Stimulated activated naive CD8-positive, alpha-beta T cell treated with anti-CD3 and anti-CD28 coated beads, Interleukin-15, Interleukin-2, amounts not matched to agents 100 ng/mL and 50 ng/mL, for 24 hours (primary cell): Measurements from ENCODE around the gene TMCC3.
A peak's percentile ranks its signal among the peaks of the same experiment; 100 is the strongest.

Source experiments
- H3K27ac Mint-ChIP-seq: one replicate; pipeline ENCODE4 v1.8.0; 2021; ENCODE audit warnings: mild to moderate bottlenecking, mixed read lengths
- H3K27me3 Mint-ChIP-seq: one replicate; pipeline ENCODE4 v1.8.0; 2021; ENCODE audit warnings: mixed read lengths
- H3K36me3 Mint-ChIP-seq: one replicate; pipeline ENCODE4 v1.8.0; 2021; ENCODE audit warnings: low read depth, mixed read lengths
- H3K4me1 Mint-ChIP-seq: one replicate; pipeline ENCODE4 v1.8.0; 2021; ENCODE audit warnings: low read depth, mixed read lengths
- H3K4me3 Mint-ChIP-seq: one replicate; pipeline ENCODE4 v1.8.0; 2021; ENCODE audit warnings: mild to moderate bottlenecking, mixed read lengths
- H3K9me3 Mint-ChIP-seq: one replicate; pipeline ENCODE4 v1.8.0; 2021; ENCODE audit warnings: mixed read lengths

Gene TMCC3

DNA sequence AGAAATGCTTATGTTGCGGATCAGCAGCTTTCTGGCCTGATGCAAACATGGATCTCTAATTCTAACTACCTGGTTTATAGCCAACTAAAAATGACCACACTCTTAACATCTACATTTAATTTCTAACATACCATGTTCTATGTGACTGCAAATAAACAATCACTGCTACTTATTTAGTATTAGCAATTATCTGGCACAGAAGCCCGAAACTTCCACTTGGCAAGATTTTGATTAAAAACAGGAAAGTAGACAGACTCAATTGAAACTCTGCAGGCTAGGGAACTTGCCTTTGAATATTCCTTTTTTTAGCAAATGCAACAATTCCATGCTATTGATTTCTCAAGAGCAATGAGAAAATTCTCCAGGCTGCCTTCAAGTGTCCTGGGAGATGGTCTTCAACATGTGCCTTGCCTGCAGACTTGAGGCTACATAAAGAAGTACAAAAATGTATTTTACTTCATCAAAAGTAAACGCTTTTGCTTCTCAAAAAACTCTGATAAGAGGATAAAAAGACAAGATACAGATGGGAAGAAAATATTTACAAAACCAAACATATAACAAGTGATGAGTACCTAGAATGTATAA, 9.1 kb upstream of the TMCC3 start:
- Mint-ChIP-seq H3K27ac (no peak overlapping the region), H3K4me1 (no peaks in the 10 kb centered on the region), H3K9me3 (no peaks in the 10 kb centered on the region), H3K36me3 (no peaks in the 10 kb centered on the region), H3K4me3 (no peak overlapping the region), H3K27me3 (peaks cover 4% of the 10 kb centered on the region)

DNA sequence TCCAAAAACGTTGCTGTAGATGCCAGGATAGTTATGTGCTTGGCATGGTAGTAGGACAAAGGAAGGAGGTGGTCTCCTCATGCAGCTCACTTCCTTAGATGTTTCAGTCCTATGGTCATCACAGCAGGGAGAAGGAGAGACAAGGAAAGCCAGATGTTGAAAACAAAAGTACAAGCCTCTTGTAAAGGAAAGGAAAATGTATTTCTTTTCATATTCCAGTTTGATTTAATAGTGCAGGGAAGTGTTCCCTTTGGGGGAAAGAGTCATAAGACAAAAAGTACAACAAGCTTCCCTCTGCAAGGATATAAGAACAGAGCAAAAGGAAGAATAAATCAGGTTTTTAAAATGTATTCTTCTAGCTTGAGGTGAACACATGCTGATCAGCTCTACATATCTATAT, 8.6 kb upstream of the TMCC3 start:
- H3K4me3 Mint-ChIP-seq = no peak overlapping the region
- H3K36me3 Mint-ChIP-seq = no peaks in the 10 kb centered on the region
- H3K27ac Mint-ChIP-seq = no peak overlapping the region
- no peaks in the 10 kb centered on the region for H3K4me1 Mint-ChIP-seq
- H3K27me3 Mint-ChIP-seq = peaks cover 4% of the 10 kb centered on the region
- no peaks in the 10 kb centered on the region for H3K9me3 Mint-ChIP-seq

DNA sequence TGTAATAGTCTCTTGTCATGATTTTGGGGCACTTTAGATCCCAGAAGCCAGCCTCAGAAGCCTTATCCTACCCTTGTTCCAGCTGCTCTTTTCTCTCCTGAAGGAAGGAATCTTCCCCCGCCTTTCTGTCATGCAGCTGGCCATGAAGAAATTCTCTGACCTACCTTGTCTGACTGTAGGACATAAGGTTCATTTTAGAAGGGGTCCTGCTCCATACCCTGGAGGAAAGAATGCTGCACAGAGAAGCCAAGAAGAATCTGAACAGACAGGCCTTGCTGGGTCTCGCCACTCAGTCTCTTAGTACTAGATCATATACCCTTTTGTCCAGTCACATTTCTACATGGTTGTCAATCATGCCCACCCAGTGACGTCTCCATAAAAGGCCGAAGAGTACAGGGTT, 6.2 kb upstream of the TMCC3 start:
- H3K27me3 Mint-ChIP-seq = peaks cover 14% of the 10 kb centered on the region
- H3K27ac Mint-ChIP-seq = no peak overlapping the region
- H3K9me3 Mint-ChIP-seq = no peaks in the 10 kb centered on the region
- no peak overlapping the region for H3K4me3 Mint-ChIP-seq
- H3K36me3 Mint-ChIP-seq = no peaks in the 10 kb centered on the region
- no peaks in the 10 kb centered on the region for H3K4me1 Mint-ChIP-seq

DNA sequence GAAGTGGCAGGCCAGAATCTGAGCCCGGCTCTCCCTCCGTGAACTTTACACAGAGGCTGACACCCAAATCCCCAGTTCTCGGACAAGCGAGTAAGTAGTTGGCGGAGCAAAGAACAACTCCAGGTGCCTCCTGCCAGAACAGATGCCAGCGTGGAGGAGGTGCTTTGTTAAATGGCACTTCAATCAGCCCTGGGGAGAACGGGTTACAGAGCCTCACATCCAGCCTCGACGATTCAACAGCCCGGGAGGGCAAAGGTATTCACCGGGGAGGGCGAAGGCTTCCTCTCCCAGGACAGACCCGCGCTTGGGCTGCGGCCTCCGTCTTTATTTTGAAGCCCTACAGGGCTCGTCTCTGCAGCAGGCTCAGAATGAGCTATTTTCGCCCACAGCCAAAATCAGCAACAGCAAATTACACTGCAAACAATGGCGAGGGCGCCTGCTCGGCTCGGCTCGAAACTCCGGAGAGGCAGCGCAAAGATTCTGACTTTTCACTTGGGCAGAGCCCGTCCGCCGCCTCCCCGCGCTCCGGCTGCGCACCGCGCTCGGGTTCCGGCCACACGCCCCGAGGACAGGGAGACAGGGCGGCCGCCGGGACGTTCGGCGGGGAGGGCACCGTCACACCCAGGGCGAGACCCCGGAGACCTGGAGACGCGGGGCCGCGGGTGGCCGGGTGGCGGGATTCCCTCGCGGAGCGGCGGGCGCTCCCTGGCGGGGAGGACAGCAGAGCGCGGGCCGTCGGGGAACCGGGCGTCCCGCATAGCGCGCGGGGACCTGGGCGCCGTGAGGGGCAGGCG, 811 bp downstream of the TMCC3 start:
- H3K4me3 Mint-ChIP-seq = peak overlapping the region; percentile 61
- H3K36me3 Mint-ChIP-seq = no peaks in the 10 kb centered on the region
- peaks cover 24% of the 10 kb centered on the region for H3K4me1 Mint-ChIP-seq
- H3K9me3 Mint-ChIP-seq = no peaks in the 10 kb centered on the region
- peaks cover 57% of the 10 kb centered on the region for H3K27me3 Mint-ChIP-seq
- no peak overlapping the region for H3K27ac Mint-ChIP-seq

DNA sequence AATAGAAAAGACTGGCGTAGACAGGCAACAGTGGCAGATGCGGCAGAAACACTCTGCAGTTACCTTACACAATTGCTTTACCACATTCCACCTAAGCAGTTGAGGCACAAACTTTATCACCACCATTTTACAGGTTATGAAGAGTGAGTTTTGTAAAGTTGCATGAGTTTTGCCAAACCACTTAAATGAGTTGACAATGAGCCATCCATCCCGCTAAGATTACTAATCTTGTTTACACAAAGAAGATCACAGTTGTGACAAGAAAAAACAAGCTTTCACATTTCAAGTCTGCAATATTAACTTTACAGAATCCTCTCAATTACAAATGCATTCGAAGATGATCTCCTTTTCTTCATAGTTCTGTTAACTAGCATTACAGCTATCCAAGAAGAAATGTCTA, 1.8 kb downstream of the TMCC3 start:
- Mint-ChIP-seq H3K27me3 (peaks cover 59% of the 10 kb centered on the region), H3K9me3 (no peaks in the 10 kb centered on the region), H3K27ac (no peak overlapping the region), H3K4me3 (peak overlapping the region; percentile 61), H3K4me1 (peaks cover 34% of the 10 kb centered on the region), H3K36me3 (no peaks in the 10 kb centered on the region)

DNA sequence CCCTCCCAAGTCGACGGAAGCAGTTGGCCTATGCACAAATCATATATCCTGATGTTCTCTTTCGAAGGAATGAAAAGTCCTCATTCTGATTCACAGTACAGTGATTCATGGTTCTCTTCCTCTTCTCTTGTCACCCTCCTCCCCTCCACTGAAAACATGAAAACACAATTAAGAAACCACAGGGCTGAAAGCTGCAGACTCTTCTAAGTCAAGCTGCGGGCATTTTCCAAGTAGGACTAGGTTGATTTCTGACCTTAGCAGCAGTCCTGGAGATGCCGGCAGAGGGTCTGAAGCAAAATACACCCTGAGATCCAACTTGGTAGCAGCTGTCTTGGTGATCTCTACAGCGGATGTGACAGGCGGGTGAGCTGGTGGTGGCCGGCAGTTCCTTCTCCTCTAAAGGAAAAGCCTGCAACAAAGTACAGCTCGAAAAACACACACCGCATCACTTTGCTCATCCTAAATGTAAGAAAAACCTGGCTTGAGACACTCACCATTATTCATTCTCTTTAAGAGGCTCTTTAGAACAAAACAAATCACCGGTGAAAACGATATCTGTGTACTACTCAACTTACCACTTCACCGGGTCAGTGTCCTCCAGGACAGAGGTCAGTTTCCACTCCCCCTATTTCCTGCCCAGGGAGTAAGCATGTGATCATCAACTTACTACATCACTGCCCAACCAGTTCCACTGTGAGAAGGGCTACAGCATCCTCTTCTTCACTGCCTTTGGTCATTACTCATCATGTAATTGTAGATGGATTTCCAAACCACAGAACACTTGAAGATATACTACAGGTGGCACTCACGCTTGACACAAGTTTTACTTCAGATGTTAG, 6.0 kb downstream of the TMCC3 start:
- Mint-ChIP-seq H3K36me3 (no peaks in the 10 kb centered on the region), H3K27ac (peak overlapping the region; percentile 8), H3K4me3 (peak overlapping the region; percentile 49), H3K4me1 (peaks cover 48% of the 10 kb centered on the region), H3K27me3 (peaks cover 45% of the 10 kb centered on the region), H3K9me3 (no peaks in the 10 kb centered on the region)

DNA sequence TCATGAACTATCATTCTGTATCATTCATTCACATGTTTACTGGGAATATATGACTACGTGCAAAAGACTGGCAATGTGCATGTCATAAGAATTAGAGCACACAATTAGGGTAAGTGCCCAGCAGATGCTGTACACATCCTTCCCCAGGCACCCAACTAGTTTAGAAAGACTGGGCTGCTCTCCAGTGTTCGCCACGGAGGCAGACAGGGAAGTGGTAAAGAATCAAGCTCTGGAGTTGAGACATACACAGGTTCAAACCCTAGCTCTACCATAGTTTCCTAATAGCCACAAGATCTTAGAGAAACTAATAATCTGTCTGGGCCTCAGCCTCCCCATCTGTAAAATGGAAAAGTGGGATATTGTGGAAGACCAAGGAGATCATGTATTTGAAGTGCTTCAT, 6.8 kb downstream of the TMCC3 start:
- peaks cover 38% of the 10 kb centered on the region for H3K27me3 Mint-ChIP-seq
- H3K9me3 Mint-ChIP-seq = no peaks in the 10 kb centered on the region
- no peak overlapping the region for H3K27ac Mint-ChIP-seq
- H3K4me1 Mint-ChIP-seq = peaks cover 41% of the 10 kb centered on the region
- no peak overlapping the region for H3K4me3 Mint-ChIP-seq
- H3K36me3 Mint-ChIP-seq = no peaks in the 10 kb centered on the region

DNA sequence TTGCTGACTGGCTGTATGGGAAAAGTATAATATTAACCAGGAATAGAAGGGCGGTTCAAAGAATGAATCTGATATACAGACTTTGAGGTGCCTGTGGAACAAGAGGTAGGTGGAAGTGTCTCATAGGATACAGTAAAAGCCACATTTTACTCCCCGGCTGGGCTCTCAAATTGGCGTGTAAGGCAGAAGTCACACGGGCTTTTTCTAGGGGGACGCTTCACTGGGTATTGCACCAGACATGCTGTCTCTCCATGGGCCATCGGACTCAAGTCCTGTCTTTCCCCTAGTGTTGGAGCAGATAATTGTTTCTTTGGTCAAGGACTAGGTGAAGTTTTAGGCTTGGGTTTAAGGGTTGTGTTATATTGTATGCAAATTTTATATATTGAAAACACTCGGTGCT, 9.1 kb downstream of the TMCC3 start:
- Mint-ChIP-seq H3K4me1 (peaks cover 39% of the 10 kb centered on the region), H3K36me3 (no peaks in the 10 kb centered on the region), H3K9me3 (no peaks in the 10 kb centered on the region), H3K27me3 (peaks cover 32% of the 10 kb centered on the region), H3K4me3 (no peak overlapping the region), H3K27ac (no peak overlapping the region)

DNA sequence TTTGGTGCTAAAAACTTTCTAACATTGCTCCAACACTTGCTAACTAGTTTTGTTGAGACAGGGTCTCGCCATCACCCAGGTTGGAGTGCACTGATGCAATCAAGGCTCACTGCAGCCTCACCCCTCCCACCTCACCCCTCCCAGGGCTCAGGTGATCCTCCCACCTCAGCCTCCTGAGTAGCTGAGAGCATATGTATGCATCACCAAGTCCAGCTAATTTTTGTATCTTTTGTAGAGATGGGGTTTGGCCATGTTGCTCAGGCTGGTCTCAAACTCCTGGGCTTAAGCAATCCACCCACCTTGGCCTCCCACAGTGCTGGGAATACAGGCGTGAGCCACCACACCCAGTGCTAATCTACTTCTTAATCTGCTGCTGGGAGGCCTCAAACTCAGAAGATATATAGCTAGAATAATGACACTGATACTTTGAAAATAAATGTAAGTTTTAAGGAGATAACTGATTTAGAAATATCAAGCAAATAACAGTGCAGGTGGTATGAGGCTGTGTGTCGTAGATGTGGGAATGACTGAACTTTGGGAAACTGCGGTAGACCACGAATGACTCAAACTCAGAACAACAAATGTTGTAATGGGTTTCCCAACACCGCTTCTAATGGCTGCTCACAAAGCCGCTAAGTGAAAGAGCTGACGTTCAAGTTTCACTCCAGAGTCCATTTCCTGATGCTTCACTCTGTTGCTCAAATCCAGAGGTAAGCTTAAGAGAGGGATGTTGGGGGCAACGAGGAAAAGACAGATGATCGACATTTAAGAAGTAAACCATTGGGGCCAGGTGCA, 10.0 kb downstream of the TMCC3 start:
- Mint-ChIP-seq H3K27ac (peak overlapping the region; percentile 5), H3K36me3 (no peaks in the 10 kb centered on the region), H3K4me1 (peaks cover 39% of the 10 kb centered on the region), H3K4me3 (no peak overlapping the region), H3K27me3 (peaks cover 26% of the 10 kb centered on the region), H3K9me3 (no peaks in the 10 kb centered on the region)

DNA sequence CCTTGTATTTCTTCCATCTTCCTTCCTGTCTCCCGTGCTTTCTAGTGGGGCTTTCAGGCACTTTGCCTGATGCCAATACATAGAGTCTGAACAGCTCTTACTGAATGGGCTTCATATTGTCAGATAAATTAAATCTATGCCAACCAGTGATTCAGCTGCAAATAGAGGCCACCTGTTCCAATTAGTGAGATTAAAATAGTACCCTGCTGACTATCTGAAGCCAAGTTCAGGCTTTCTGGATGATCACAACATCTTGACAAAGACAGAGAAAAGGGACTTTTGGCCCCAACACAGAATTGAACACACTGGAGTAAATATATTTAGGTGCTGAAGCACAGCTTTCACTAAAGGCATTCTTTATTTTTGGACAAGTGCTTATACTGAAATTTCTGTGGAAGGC, 11.8 kb downstream of the TMCC3 start:
- H3K36me3 Mint-ChIP-seq = no peaks in the 10 kb centered on the region
- no peaks in the 10 kb centered on the region for H3K9me3 Mint-ChIP-seq
- peaks cover 23% of the 10 kb centered on the region for H3K27me3 Mint-ChIP-seq
- no peak overlapping the region for H3K27ac Mint-ChIP-seq
- H3K4me1 Mint-ChIP-seq = peaks cover 21% of the 10 kb centered on the region
- no peak overlapping the region for H3K4me3 Mint-ChIP-seq

DNA sequence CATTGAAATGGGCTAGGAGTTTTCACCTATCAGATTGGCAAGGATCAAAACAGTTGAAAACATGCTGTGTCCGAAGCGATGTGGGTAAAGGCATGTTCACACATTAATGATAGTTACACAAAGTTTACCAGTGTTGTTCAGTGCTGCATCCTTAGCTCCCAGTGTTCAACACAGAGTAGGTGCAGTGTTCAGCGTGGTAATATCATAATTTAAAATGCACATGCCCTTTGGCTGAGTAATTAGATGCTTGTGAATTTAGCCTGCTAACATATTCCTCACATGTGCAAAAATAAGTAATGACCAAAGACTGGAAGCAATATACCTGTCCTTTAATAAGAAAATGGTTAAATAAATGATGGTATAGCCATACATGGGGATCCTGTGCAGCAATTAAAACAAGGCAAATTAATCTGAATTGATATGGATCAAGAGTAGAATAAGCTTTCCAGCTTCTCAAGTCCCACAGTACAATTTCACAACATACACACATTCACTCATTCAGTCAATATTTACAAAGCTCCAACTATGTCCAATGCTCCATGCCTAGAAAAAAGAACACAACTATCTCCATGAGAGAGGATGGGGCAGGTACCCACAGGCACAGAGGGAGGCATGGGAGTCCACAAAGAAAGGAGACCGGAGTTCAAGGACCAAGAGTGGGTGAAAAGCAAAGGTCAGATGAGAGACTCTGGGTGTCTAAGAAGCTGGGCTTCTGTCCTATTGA, 12.8 kb downstream of the TMCC3 start:
- H3K27me3 Mint-ChIP-seq = peaks cover 16% of the 10 kb centered on the region
- no peak overlapping the region for H3K27ac Mint-ChIP-seq
- no peak overlapping the region for H3K4me3 Mint-ChIP-seq
- H3K4me1 Mint-ChIP-seq = peaks cover 16% of the 10 kb centered on the region
- H3K36me3 Mint-ChIP-seq = no peaks in the 10 kb centered on the region
- no peaks in the 10 kb centered on the region for H3K9me3 Mint-ChIP-seq

DNA sequence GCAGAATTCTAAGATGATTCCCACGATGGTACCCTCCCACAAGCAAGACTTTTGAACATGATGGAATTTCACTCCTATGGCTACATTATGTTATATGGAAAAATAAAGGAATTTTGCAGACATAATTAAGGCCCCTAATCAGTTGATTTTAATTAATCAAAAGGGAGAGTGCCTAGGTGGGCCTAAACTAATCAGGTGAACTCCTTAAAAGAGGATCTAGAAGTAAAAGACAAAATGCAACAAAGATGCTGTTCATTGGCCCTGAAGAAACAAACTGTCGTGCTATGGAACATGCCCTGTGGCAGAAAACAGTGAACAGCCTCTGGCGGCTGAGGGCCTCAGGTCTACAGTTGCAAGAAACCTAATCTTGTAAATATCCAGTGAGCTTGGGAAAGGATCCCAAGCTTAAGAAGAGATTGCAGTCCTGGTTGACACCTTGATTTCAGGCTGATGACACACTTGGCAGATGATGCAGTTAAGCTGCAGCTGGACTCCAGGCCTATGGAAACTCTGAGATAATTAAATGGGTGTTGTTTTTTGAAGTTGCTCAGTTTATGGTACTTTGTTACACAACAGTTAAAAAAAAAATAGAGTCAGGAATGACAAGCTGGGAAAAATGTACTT, 13.8 kb downstream of the TMCC3 start:
- Mint-ChIP-seq H3K9me3 (no peaks in the 10 kb centered on the region), H3K4me3 (no peak overlapping the region), H3K27ac (no peak overlapping the region), H3K4me1 (peaks cover 16% of the 10 kb centered on the region), H3K27me3 (peaks cover 15% of the 10 kb centered on the region), H3K36me3 (no peaks in the 10 kb centered on the region)

DNA sequence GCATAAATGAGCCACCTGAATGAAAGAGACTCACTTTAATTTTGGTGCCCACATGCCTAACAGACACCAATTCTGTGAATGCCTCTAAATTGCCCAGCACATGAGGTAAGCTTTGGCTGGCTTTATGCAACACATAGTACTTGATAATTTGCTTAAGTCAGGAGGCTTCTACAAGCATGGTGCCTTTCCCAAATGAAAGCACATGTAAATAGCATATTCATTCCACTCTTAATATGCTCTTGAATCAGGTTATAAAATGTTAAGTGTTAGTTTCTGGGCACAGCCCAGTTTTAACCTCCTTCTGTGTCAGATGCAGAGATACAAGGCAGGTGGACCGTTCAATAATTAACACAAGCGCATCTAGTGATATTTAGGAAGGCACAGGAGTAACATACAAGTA, 15.6 kb downstream of the TMCC3 start:
- no peaks in the 10 kb centered on the region for H3K36me3 Mint-ChIP-seq
- peaks cover 15% of the 10 kb centered on the region for H3K27me3 Mint-ChIP-seq
- no peaks in the 10 kb centered on the region for H3K9me3 Mint-ChIP-seq
- no peak overlapping the region for H3K4me3 Mint-ChIP-seq
- H3K27ac Mint-ChIP-seq = no peak overlapping the region
- peaks cover 2% of the 10 kb centered on the region for H3K4me1 Mint-ChIP-seq

DNA sequence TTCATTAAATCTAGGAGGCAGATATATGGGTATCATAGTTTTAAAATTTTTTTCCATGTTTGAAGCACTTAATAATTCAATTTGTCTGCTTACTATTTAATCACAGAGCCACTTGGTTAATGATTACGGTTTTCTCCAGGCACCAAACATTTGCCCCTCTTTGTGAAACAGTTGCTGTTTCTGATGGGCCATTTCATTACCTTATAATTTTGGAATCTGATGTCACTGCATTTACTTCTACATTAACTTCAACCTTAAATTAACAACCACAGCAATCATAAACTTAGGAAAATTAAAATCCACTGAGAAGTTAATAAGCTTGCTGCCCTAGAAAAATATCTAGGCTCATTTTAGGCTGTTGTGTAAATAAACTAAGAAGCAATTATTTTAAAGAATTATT, 17.0 kb downstream of the TMCC3 start:
- no peak overlapping the region for H3K27ac Mint-ChIP-seq

More for the DNA sequence above, 17.0 kb downstream of the TMCC3 start:
- Mint-ChIP-seq H3K36me3 (no peaks in the 10 kb centered on the region), H3K27me3 (peaks cover 13% of the 10 kb centered on the region), H3K4me1 (no peaks in the 10 kb centered on the region), H3K9me3 (no peaks in the 10 kb centered on the region), H3K4me3 (no peak overlapping the region)
